Vagina (tissue), 2 donors: Measurements from ENCODE around the gene HDGFL2. TPM values are rescaled to one million over a fixed set of nuclear protein-coding genes. Genes with fewer than 3 reads are reported as not detected.

Experiments
- DNase-seq, 2 donors: peaks; one replicate each; pipeline ENCODE4 v3.0.0-alpha.2; 2017; ENCODE audit errors: extremely low spot score in 2 of 2
- H3K27ac ChIP-seq: fragments of 200-600 bp; sonication (generic); one replicate; pipeline ENCODE4 v1.5.1; 2019
- H3K27me3 ChIP-seq: fragments of 200-600 bp; sonication (generic); one replicate; pipeline ENCODE4 v1.5.1; 2019
- H3K36me3 ChIP-seq, 2 donors: fragments of 200-600 bp; sonication (generic); one replicate each; pipeline ENCODE4 v1.5.1; 2017 to 2019
- H3K4me1 ChIP-seq: fragments of 200-600 bp; sonication (generic); one replicate; pipeline ENCODE4 v1.5.1; 2019
- H3K4me3 ChIP-seq, 2 donors: fragments of 200-600 bp; sonication (generic); 1 replicate in 1 of 2; 2 replicates in 1 of 2; pipeline ENCODE4 v1.5.1; 2016 to 2019
- H3K9me3 ChIP-seq: fragments of 200-600 bp; sonication (generic); one replicate; pipeline ENCODE4 v1.5.1; 2019
- CTCF ChIP-seq, 3 experiments: fragments of 450-650 bp in 2 of 3; fragments of 200-600 bp in 1 of 3; sonication (generic) in 1 of 3; IDR thresholded peaks; one replicate each; pipeline ENCODE4 v1.5.1; 2017 to 2019; ENCODE audit warnings: antibody characterized with exemption in 3 of 3, mild to moderate bottlenecking in 2 of 3, moderate library complexity in 2 of 3
- POLR2A ChIP-seq, 2 donors: fragments of 450-650 bp; IDR thresholded peaks; one replicate each; pipeline ENCODE4 v1.6.1; 2017; ENCODE audit warnings: antibody characterized with exemption in 2 of 2, mild to moderate bottlenecking in 2 of 2, moderate library complexity in 2 of 2
- POLR2AphosphoS5 ChIP-seq, 2 donors: sonication (generic); formaldehyde crosslinking; IDR thresholded peaks; one replicate each; pipeline ENCODE4 v1.9.0; 2017; ENCODE audit warnings: antibody characterized with exemption in 2 of 2, mild to moderate bottlenecking in 2 of 2, low read depth in 1 of 2; ENCODE audit not compliant: insufficient read depth in 1 of 2
- intact Hi-C: fragments of 100-400 bp; cut with DNase I; formaldehyde crosslinking; loops from one replicate; pipeline ENCODE4 v1.15.1; 2023
- total RNA-seq: library from RNA; depleted of rRNA; stranded (reverse); fragments of >200 nt; gene quantifications from one replicate; pipeline ENCODE4 v1.2.3, GENCODE V29; 2016

Gene HDGFL2
- total RNA-seq, 1 donor from 2014 or later: 33.1 TPM

DNA sequence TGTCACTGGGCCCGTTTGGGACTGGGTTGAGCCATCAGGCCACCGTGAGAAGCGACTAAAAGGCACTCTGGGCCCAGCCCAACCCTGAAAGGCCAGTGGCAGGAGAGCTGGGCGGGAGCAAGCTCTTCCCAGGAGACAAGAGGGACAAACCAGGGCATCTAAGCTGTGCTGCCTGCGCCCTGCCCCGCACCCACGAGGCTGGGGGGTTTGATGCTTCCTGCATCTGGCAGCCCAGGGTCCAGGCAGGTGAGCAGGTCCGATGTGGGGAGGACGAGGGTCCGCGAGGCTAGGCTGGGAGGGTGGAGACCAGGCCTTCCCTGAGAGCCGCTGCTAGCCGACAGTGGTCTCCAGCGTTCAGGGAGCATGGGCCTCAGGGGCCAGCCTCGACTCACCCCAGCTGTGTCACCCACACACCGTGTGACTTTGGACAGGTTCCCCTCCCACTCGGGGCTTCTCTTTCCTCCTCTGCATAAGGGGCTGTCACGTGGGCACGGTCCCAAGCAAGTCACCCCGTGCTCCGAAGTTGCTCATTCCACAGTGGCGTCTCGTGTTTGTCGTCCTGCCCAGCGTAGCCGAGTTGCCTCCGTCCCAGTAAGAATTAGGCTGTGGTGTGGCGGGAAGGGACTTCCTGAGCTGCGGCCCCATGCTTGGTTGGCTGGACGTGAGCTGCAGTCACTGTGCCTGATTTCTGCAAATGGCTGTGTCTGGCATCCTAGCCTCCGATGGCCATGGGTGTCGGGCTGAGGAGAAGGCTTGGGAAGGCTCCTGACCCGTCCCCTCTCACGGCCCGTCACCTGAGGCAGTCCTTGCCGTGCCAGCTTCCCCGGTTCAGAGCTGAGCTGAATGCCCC, 30.4 kb downstream of the HDGFL2 start:
- Histone ChIP-seq H3K4me1 (no peaks in the 10 kb centered on the region), H3K27ac (no peak overlapping the region), H3K4me3 (no peak overlapping the region), H3K27me3 (no peaks in the 10 kb centered on the region), H3K36me3 (peaks cover 0 to 37% of the 10 kb centered on the region in 2 donors), H3K9me3 (no peaks in the 10 kb centered on the region)
- DNase-seq: no peak
- intact Hi-C loops: no loop called here
- TF ChIP-seq POLR2A (IDR thresholded peaks at IDR 0.05): no peak
- TF ChIP-seq POLR2AphosphoS5 (IDR thresholded peaks at IDR 0.05; ENCODE audit: insufficient read depth in 1 of 2, low read depth in 1 of 2): no peak
- TF ChIP-seq CTCF (IDR thresholded peaks at IDR 0.05): no peak

- H3K27me3 ChIP-seq: no peaks in the 10 kb centered on the region
- no peak for TF ChIP-seq CTCF (IDR thresholded peaks at IDR 0.05)
- no peak for TF ChIP-seq POLR2A (IDR thresholded peaks at IDR 0.05)
- no peak for TF ChIP-seq POLR2AphosphoS5 (IDR thresholded peaks at IDR 0.05; ENCODE audit: insufficient read depth in 1 of 2, low read depth in 1 of 2)
- intact Hi-C loops: no loop called here
- no peaks in the 10 kb centered on the region for H3K9me3 ChIP-seq
- peaks cover 0 to 29% of the 10 kb centered on the region in 2 donors for H3K36me3 ChIP-seq
- H3K4me3 ChIP-seq: no peak overlapping the region
- no peak for DNase-seq
- no peak overlapping the region for H3K27ac ChIP-seq
- H3K4me1 ChIP-seq: no peaks in the 10 kb centered on the region
Observed at GRCh38 chr19:4503132-4503824, 31.2 kb downstream of the HDGFL2 start.

- Histone ChIP-seq H3K36me3 (peaks cover 0 to 24% of the 10 kb centered on the region in 2 donors), H3K4me3 (no peak overlapping the region), H3K27me3 (no peaks in the 10 kb centered on the region), H3K4me1 (no peaks in the 10 kb centered on the region), H3K9me3 (no peaks in the 10 kb centered on the region), H3K27ac (no peak overlapping the region)
- DNase-seq: no peak
- TF ChIP-seq POLR2A (IDR thresholded peaks at IDR 0.05) (no peak), POLR2AphosphoS5 (IDR thresholded peaks at IDR 0.05; ENCODE audit: insufficient read depth in 1 of 2, low read depth in 1 of 2) (no peak), CTCF (IDR thresholded peaks at IDR 0.05) (no peak)
- intact Hi-C loops: no loop called here
Observed at GRCh38 chr19:4503825-4504170, 31.7 kb downstream of the HDGFL2 start.

GRCh38 chr19:4504297-4504701, 32.2 kb downstream of the HDGFL2 start:
- DNase-seq: no peak
- Histone ChIP-seq H3K4me3 (no peak overlapping the region), H3K27ac (no peak overlapping the region), H3K4me1 (no peaks in the 10 kb centered on the region), H3K27me3 (no peaks in the 10 kb centered on the region), H3K9me3 (no peaks in the 10 kb centered on the region), H3K36me3 (peaks cover 0 to 22% of the 10 kb centered on the region in 2 donors)
- intact Hi-C loops: no loop called here
- TF ChIP-seq CTCF (IDR thresholded peaks at IDR 0.05): no peak
- TF ChIP-seq POLR2A (IDR thresholded peaks at IDR 0.05): no peak
